Mononuclear cell (primary cell): Measurements from ENCODE around the gene COX5B. TPM values are rescaled to one million over a fixed set of nuclear protein-coding genes. Genes with fewer than 3 reads are reported as not detected.
"Not testable (repeated sequence)": the region's sequence is repeated elsewhere in the genome, so short reads cannot be mapped to it uniquely, and the experiment has no call there.

Experiments used
- H3K27me3 ChIP-seq: 2 replicates; pipeline ENCODE4 v1.6.0; 2011; ENCODE audit warnings: low read length, control low read depth; ENCODE audit not compliant: insufficient read depth
- H3K4me1 ChIP-seq: 2 replicates; pipeline ENCODE4 v1.5.1; 2011; ENCODE audit warnings: mild to moderate bottlenecking, low read length, control low read depth; ENCODE audit not compliant: insufficient read depth
- H3K4me3 ChIP-seq: 2 replicates; pipeline ENCODE4 v1.5.1; 2011; ENCODE audit warnings: mild to moderate bottlenecking, low read length, moderate library complexity
- H3K9me3 ChIP-seq: 2 replicates; pipeline ENCODE4 v1.5.1; 2011; ENCODE audit warnings: low read depth, mild to moderate bottlenecking, control low read depth, low read length
- total RNA-seq: library from RNA; depleted of rRNA; stranded (reverse); fragments of >200 nt; gene quantifications from one replicate; pipeline ENCODE4 v1.2.3, GENCODE V29; 2012

The COX5B gene, protein sequence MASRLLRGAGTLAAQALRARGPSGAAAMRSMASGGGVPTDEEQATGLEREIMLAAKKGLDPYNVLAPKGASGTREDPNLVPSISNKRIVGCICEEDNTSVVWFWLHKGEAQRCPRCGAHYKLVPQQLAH
- 131 TPM for total RNA-seq

GRCh38 chr2:97645695-97646629 lies at the start of gene COX5B:
TSS of gene COX5B (plus strand) at chr2:97646062. CDS start at chr2:97646087, 25 bp downstream.
- H3K9me3 ChIP-seq: no peaks in the 10 kb centered on the region
- H3K4me3 ChIP-seq: peak within 1 kb of the TSS; percentile 98
- peaks cover 20% of the 10 kb centered on the region for H3K4me1 ChIP-seq
- H3K27me3 ChIP-seq: no peaks in the 10 kb centered on the region

GRCh38 chr2:97596180-97596579 lies 49.7 kb upstream of the COX5B start:
- H3K9me3 ChIP-seq, H3K4me3 ChIP-seq, H3K4me1 ChIP-seq, H3K27me3 ChIP-seq: not testable (repeated sequence)

DNA sequence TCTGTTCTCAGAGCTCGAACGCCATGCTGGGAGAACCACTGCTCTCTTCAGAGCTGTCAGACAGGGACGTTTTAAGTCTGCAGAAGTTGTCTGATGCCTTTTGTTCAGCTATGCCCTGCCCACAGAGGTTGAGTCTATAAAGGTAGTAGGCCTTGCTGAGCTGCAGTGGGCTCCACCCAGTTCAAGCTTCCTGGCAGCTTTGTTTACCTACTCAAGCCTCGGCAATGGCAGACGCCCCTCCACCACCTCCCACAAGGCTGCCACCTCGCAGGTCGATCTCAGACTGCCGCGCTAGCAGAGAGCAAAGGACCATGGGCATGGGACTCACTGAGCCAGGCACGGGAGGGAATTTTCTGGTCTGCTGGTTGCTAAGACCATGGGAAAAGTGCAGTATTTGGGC lies 44.3 kb upstream of the COX5B start:
- not testable (repeated sequence) for H3K4me1 ChIP-seq, H3K4me3 ChIP-seq, H3K27me3 ChIP-seq, H3K9me3 ChIP-seq

DNA sequence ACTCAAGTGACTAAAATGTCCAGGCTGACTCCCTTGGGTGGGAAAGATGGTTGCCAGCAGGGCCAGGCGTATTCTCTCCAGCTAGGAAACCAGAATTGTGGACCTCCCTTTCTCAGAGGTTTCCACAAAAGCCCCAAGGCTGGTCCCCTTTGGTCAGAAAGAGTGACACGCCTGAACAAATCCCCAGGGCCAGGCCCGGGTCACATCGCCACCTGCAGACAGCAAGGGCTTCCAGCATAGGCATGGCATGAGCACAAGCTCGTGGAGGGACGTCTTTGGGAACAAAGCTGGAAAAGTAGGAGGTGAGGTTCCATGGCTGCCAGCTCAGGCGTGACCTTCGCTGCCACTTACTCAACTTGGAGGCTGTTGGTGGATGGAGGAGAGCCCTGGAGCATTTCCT lies 40.8 kb upstream of the COX5B start:
- not testable (repeated sequence) for H3K4me1 ChIP-seq, H3K27me3 ChIP-seq, H3K4me3 ChIP-seq, H3K9me3 ChIP-seq

DNA sequence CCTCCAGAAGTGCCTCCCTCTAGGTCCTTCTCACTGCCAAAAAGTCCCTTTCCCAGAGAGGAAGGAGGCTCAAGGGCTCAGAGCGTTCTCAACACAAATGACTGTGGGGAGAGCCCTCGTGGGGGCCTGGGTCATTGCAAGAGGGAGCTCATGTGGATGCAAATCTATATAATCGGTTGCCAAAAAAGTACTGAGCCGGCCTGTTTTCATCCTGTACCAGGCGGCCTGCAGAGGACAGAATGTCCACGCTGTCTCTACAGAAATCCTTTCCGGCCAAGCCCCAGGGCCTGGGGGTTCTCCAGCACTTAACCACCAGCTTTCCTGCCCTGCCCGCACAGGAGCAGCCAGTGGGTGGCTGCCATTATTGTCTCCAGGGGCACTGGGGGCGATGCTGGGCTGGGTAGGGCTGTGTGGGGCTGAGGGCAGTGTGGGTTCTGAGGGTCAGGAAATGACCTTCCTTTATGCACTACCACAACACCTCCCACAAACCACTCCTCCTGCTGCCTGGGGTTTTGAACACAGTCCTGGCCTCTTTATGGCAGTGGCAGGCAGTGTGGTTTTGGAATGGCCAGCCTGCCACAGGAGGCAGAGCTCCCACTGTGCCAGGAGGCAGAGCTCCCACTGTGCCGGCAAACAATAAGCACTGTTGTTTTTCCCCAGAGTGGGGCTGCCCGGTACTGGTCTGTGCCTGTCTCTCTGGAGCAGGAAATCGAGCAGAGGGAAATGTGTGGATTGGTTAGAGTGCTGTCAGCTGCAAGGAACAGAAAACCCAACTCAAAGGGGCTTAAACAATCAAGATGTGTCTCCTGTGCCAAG lies 40.1 kb upstream of the COX5B start:
- H3K27me3 ChIP-seq, H3K9me3 ChIP-seq, H3K4me3 ChIP-seq, H3K4me1 ChIP-seq: not testable (repeated sequence)

DNA sequence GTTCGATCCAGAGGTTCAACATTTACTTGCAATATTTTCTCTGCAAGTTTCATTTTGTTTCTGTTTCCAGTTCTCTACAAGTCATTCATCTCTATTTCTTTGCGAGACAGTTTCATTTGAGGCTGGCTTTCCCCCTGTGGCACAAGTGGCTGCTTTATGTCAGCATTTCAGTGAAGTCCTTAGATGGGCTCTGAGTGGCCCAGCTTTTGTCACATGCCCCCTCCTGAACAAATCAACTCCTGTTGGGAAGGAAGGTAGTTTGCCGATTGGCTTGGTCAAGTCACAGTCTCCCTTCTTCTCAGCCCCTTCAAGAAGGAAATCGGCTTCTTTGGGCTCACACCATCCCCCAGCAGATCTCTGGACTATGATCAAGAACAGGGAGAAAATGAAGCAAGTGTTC lies 37.1 kb upstream of the COX5B start:
- not testable (repeated sequence) for H3K9me3 ChIP-seq, H3K4me3 ChIP-seq, H3K27me3 ChIP-seq, H3K4me1 ChIP-seq

DNA sequence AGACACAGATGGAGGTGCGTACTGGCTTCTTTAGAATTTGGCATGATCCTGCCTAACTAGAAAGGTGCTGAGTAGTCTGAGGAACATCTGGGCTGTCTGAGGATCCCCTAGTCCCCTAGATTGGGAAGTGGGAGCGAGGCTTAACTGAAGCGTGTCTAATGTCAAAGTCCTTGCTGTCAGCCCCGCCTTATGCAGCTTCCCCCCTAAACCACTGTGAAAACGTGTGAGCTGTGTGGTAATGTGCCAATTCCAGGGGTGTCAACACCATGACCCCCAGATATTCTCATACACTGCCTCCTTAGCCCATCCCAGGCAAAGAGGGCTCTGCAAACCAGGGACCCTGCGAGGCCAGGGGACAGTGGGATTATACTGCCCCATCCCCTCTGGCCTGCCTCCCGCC lies 34.0 kb upstream of the COX5B start:
- not testable (repeated sequence) for H3K9me3 ChIP-seq, H3K27me3 ChIP-seq, H3K4me3 ChIP-seq, H3K4me1 ChIP-seq

GRCh38 chr2:97615746-97616145 lies 30.1 kb upstream of the COX5B start:
- H3K27me3 ChIP-seq, H3K4me3 ChIP-seq, H3K9me3 ChIP-seq, H3K4me1 ChIP-seq: not testable (repeated sequence)

- no peaks in the 10 kb centered on the region for H3K9me3 ChIP-seq
- no peaks in the 10 kb centered on the region for H3K4me1 ChIP-seq
- H3K27me3 ChIP-seq: no peaks in the 10 kb centered on the region
- no peak overlapping the region for H3K4me3 ChIP-seq
Measured at GRCh38 chr2:97617911-97618310, 28.0 kb upstream of the COX5B start.

DNA sequence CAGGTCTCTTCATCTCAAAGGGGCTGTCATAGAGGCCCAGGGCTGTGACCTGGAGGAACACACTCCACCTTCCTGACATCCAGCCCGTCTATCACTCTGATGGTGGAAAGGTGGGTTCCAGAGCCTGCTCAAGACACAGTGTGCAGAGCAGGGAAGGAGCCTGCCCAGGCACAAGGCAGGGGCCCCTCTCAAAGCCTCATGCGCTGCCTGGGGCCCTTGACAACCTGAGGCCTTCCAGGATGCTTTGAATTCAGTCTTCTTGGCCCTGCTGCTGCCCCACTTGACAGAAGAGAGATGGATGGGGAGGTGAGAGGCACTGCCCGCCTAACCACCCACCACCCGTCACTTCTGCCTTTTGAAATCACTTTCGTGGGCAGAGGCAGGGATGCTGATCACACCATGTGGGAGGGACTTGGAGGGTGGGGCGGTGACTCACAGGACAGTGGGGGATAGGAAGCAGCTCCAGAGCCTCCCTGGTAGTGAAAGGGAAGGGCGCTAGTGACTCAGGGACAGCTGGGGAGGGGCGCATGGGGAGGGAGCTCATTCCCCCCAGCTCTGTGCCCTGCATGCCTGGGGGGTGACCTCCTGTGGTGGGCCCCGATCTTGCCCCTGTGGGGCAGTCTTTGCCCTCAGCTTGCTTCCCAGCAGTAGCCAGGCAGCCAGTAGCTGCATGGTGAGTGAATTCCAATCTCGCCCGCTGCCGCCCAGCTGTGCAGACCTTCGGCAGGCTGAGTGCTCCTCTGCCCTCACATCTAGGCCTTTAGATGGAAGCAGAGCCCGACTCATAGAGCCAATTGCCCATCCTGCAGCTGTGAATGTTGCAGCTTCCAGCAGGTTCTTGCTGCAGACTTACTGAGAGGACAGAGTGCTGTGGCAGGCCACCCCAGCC lies 26.7 kb upstream of the COX5B start:
- not testable (repeated sequence) for H3K4me3 ChIP-seq, H3K9me3 ChIP-seq, H3K27me3 ChIP-seq, H3K4me1 ChIP-seq

- not testable (repeated sequence) for H3K4me3 ChIP-seq, H3K27me3 ChIP-seq, H3K4me1 ChIP-seq, H3K9me3 ChIP-seq
Measured at GRCh38 chr2:97620492-97620891, 25.4 kb upstream of the COX5B start.

DNA sequence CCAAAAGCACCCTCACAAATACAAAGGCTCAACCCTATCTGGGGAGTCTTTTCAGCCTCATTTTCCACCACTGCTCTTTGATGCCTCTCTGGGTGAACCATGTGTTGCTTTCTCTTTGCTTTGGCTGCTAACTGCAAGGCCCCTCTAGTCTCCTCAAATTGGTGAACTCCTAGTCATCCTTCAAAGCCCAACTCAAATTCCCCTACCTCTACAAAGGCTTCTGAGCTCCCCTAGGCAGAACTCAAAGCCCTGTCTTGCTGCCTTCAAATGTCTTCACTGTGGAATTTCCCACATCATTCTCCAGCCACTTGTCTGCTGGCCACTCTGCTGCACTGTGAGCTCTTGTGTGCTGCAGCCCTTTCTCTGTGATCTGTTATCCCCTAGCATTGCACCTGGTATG lies 22.9 kb upstream of the COX5B start:
- H3K4me1 ChIP-seq, H3K4me3 ChIP-seq, H3K9me3 ChIP-seq, H3K27me3 ChIP-seq: not testable (repeated sequence)

GRCh38 chr2:97625354-97626048 lies 20.4 kb upstream of the COX5B start:
- not testable (repeated sequence) for H3K9me3 ChIP-seq, H3K4me3 ChIP-seq, H3K27me3 ChIP-seq, H3K4me1 ChIP-seq

GRCh38 chr2:97626049-97626430 lies 19.8 kb upstream of the COX5B start:
- not testable (repeated sequence) for H3K9me3 ChIP-seq, H3K4me3 ChIP-seq, H3K4me1 ChIP-seq, H3K27me3 ChIP-seq
